Peyer's patch (tissue), 4 donors: Measurements from ENCODE around the gene SV2B. TPM values are rescaled to one million over a fixed set of nuclear protein-coding genes. Genes with fewer than 3 reads are reported as not detected.

ENCODE experiments used
- DNase-seq, 3 donors: peaks; one replicate each; pipeline ENCODE4 v3.0.0-alpha.2; 2017 to 2019
- H3K27ac ChIP-seq, 4 donors: fragments of 200-600 bp; sonication (generic); one replicate each; pipeline ENCODE4 v1.5.1; 2016 to 2019
- H3K27me3 ChIP-seq, 2 donors: fragments of 200-600 bp; sonication (generic); one replicate each; pipeline ENCODE4 v1.5.1; 2019
- H3K36me3 ChIP-seq, 3 donors: fragments of 200-600 bp; sonication (generic); one replicate each; pipeline ENCODE4 v1.5.1; 2016 to 2019
- H3K4me1 ChIP-seq, 4 donors: fragments of 200-600 bp; sonication (generic); one replicate each; pipeline ENCODE4 v1.5.1; 2016 to 2019
- H3K4me3 ChIP-seq, 4 donors: fragments of 200-600 bp; sonication (generic); 1 replicate in 3 of 4; 2 replicates in 1 of 4; pipeline ENCODE4 v1.5.1; 2016 to 2019; ENCODE audit warnings: mild to moderate bottlenecking in 1 of 4
- H3K9me3 ChIP-seq, 4 donors: fragments of 200-600 bp; sonication (generic); one replicate each; pipeline ENCODE4 v1.5.1; 2016 to 2019; ENCODE audit warnings: mild to moderate bottlenecking in 1 of 4
- POLR2A ChIP-seq, 2 donors: fragments of 450-650 bp; IDR thresholded peaks; one replicate each; pipeline ENCODE4 v1.5.1; 2017; ENCODE audit warnings: antibody characterized with exemption in 2 of 2, mild to moderate bottlenecking in 2 of 2, moderate library complexity in 2 of 2
- total RNA-seq, 4 donors: library from RNA; depleted of rRNA; stranded (reverse); fragments of >200 nt; gene quantifications; one replicate each; pipeline ENCODE4 v1.1.0, GENCODE V29; 2016
- TF ChIP-seq, protein P1 (sequence below), 6 experiments: fragments of 450-650 bp in 4 of 6; fragments of 200-600 bp in 2 of 6; sonication (generic) in 1 of 6; IDR thresholded peaks; one replicate each; pipeline ENCODE4 v1.5.1; 2017 to 2019; ENCODE audit warnings: antibody characterized with exemption in 6 of 6, mild to moderate bottlenecking in 3 of 6, moderate library complexity in 1 of 6

Gene SV2B
- total RNA-seq, 4 donors from 2014 or later, result 0.18 to 2.5 (median 0.69) TPM

DNA sequence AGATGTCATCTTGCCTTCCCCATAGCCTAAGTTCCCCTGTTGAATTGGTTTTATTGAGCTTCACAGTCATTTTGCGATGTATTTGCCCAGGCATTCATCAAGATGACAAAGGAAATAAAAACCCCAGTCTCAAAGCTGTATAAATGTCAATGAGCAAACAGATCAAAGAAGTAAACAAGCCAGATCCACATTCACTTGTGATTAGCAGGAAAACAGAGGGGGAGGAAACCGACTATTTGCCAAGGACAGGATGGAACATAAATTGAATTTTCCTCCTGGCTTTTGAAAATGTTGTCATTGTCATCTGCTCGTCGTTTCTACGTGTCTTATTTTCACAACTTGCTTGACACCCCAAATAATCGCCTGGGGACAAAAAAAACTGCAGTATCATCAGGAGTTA, 83.5 kb downstream of the SV2B start:
- H3K9me3 ChIP-seq, result no peaks in the 10 kb centered on the region
- no peak overlapping the region for H3K27ac ChIP-seq
- H3K4me3 ChIP-seq, result no peak overlapping the region
- DNase-seq, result no peak
- no peak for TF ChIP-seq POLR2A (IDR thresholded peaks at IDR 0.05)
- TF ChIP-seq, protein P1, sequence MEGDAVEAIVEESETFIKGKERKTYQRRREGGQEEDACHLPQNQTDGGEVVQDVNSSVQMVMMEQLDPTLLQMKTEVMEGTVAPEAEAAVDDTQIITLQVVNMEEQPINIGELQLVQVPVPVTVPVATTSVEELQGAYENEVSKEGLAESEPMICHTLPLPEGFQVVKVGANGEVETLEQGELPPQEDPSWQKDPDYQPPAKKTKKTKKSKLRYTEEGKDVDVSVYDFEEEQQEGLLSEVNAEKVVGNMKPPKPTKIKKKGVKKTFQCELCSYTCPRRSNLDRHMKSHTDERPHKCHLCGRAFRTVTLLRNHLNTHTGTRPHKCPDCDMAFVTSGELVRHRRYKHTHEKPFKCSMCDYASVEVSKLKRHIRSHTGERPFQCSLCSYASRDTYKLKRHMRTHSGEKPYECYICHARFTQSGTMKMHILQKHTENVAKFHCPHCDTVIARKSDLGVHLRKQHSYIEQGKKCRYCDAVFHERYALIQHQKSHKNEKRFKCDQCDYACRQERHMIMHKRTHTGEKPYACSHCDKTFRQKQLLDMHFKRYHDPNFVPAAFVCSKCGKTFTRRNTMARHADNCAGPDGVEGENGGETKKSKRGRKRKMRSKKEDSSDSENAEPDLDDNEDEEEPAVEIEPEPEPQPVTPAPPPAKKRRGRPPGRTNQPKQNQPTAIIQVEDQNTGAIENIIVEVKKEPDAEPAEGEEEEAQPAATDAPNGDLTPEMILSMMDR (IDR thresholded peaks at IDR 0.05), result no peak
- no peaks in the 10 kb centered on the region for H3K36me3 ChIP-seq
- H3K27me3 ChIP-seq, result no peaks in the 10 kb centered on the region
- H3K4me1 ChIP-seq, result no peaks in the 10 kb centered on the region

DNA sequence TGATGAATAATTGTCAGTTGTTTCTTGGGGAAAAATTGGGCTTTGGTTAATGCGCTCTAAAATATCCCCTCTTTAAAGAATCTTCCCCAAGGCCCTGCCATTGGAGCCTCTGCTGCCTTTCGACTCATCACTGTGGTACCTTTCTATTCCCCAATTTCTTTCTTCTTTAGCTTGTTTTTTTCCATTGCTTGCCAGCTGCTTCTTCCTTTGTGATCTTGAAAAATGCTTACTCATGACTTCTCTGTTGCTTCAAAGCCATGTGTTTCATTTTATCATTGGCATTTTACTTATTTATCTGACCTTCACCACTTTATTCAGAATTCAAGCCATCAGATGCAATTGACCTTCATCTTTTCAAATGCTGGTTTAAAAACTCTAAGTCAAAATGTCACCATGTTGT, 84.4 kb downstream of the SV2B start:
- H3K27ac ChIP-seq, result no peak overlapping the region
- no peaks in the 10 kb centered on the region for H3K9me3 ChIP-seq
- TF ChIP-seq POLR2A (IDR thresholded peaks at IDR 0.05), result no peak
- no peak for DNase-seq
- no peaks in the 10 kb centered on the region for H3K4me1 ChIP-seq
- H3K36me3 ChIP-seq, result no peaks in the 10 kb centered on the region
- no peaks in the 10 kb centered on the region for H3K27me3 ChIP-seq
- no peak overlapping the region for H3K4me3 ChIP-seq

DNA sequence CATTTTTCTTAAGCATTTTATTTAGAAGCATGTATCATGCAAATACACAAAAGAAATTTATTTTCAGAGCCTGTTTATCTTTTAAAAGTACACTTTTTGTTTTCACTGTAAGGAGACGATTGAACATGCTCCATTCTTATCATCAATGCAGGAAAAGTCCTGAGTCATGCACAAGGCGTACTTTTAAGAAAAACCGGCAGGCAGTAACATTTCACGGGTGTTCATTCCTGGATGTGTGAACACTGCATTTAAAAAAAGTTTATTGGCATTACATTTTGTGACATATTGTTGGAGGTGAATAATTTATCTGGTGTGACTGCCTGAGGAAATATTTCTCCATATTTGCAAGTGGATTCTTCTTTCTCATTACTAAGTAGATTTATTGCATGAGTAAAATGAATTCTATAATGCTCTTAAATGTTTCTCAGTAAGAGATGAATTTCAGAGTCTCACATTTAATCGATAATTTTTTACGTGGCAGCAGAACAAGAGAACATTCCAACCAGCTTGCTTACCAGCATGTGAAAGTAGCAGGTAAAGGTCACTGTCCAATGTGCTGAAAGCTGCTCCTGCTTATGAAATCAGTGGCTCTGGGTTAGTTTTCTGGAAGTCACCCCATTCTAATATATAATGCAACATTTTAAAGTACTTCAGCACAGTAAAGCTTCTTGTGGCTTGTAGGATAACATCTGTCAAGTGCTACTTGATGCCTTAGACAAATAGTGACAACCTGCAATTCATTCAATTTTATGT, 87.0 kb downstream of the SV2B start:
- Histone ChIP-seq H3K36me3 (no peaks in the 10 kb centered on the region), H3K9me3 (no peaks in the 10 kb centered on the region), H3K27ac (no peak overlapping the region), H3K27me3 (no peaks in the 10 kb centered on the region), H3K4me3 (no peak overlapping the region), H3K4me1 (no peaks in the 10 kb centered on the region)
- TF ChIP-seq POLR2A (IDR thresholded peaks at IDR 0.05), result no peak
- TF ChIP-seq, protein P1 (IDR thresholded peaks at IDR 0.05), result no peak
- no peak for DNase-seq

DNA sequence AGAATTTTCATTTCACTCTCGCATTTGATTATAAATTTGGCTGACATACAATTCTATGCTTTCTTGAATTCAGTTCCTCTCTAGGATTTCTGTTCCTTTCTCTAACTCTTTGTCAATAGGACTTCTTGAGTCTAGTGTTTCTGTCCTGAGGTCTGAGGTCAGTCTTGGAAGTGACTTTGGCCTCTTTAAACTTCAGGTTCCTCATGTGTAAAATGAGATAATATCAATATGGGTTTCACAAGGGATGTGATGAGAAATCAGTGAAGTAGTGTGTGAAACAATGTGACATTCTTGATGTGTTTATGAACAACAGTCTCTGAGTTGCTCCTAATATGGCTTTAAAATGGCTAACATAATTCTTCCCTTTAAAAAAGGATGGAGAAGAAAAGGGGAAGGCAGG, 92.2 kb downstream of the SV2B start:
- H3K27ac ChIP-seq, result no peak overlapping the region
- no peak for DNase-seq
- no peaks in the 10 kb centered on the region for H3K36me3 ChIP-seq
- H3K4me1 ChIP-seq, result no peaks in the 10 kb centered on the region
- H3K9me3 ChIP-seq, result no peaks in the 10 kb centered on the region
- H3K27me3 ChIP-seq, result no peaks in the 10 kb centered on the region
- no peak overlapping the region for H3K4me3 ChIP-seq
- no peak for TF ChIP-seq POLR2A (IDR thresholded peaks at IDR 0.05)
- TF ChIP-seq, protein P1 (IDR thresholded peaks at IDR 0.05), result no peak

DNA sequence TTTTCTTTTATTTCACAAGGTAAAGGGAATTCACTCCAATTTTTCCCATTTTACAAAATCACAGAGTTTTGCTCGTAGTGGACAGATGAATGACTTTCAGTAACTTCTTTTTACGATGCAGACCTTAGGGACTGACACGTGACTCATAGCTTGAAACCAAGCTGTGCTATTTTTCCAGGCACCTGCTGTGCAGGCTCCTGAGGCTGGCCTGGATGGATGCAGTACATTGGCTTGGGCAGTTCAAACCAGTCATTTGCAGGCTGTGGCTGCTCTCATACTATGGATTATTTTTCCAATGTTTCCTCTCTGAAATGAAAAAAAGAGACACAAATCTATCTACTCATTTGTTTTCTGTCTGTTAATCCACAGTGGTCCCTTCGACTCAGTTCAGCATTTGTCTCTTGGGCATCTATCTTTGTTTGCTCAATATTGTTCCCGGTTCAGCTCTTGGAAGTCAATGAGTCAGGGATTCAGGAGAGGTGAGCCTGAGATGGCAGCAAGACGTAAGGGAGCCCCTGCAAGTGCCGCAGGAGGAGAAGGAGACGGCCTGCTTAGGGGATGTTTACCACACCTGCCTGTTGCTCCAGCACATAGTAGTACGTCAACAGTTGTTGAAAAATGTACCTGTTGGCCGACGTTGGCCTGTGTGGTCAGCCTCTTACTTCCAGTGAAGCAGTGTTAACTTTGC, 92.8 kb downstream of the SV2B start:
- TF ChIP-seq, protein P1 (IDR thresholded peaks at IDR 0.05), result no peak
- TF ChIP-seq POLR2A (IDR thresholded peaks at IDR 0.05), result no peak
- Histone ChIP-seq H3K4me1 (no peaks in the 10 kb centered on the region), H3K27me3 (no peaks in the 10 kb centered on the region), H3K36me3 (no peaks in the 10 kb centered on the region), H3K9me3 (no peaks in the 10 kb centered on the region), H3K4me3 (no peak overlapping the region), H3K27ac (no peak overlapping the region)
- DNase-seq, result no peak

DNA sequence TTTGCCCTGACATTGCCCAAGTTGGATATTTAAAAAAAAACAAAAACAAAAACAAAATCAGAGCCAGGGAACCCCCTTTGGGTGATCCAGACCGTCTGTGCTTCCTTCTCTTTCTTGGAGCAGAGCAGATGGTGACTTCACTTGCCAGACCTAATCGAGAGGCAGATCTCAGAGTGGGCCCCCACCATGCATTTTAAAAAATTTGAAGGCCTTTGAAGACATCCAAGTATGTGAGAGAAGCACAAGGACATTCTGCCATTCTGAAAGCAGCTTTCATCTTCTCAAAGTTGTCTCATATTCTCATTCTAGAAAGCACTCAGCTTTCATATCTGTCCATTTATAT, 93.3 kb downstream of the SV2B start:
- DNase-seq, result no peak
- Histone ChIP-seq H3K36me3 (no peaks in the 10 kb centered on the region), H3K4me1 (no peaks in the 10 kb centered on the region), H3K4me3 (no peak overlapping the region), H3K9me3 (no peaks in the 10 kb centered on the region), H3K27ac (no peak overlapping the region), H3K27me3 (no peaks in the 10 kb centered on the region)
- TF ChIP-seq POLR2A (IDR thresholded peaks at IDR 0.05), result no peak
- TF ChIP-seq, protein P1 (IDR thresholded peaks at IDR 0.05), result no peak
